GM21367 (cell line): ENCODE measurements around the gene SYNE3.
A peak's percentile ranks its signal among the peaks of the same experiment; 100 is the strongest.

Source experiments
- ATAC-seq: cut with Tn5 transposase; IDR thresholded peaks from one replicate; pipeline ENCODE4 v1.9.1; 2021; ENCODE audit not compliant: unreplicated experiment

The SYNE3 gene

GRCh38 chr14:95509495-95509894 is 7.0 kb downstream of the SYNE3 start:
- ATAC-seq = no peak

- ATAC-seq = no peak
These were observed 8.1 kb downstream of the SYNE3 start for GRCh38 chr14:95508377-95508776.

GRCh38 chr14:95507701-95508103 is 8.7 kb downstream of the SYNE3 start:
- ATAC-seq = no peak

- no peak for ATAC-seq
These were observed 9.3 kb downstream of the SYNE3 start for GRCh38 chr14:95507174-95507573.

GRCh38 chr14:95505030-95505589 is 11.3 kb downstream of the SYNE3 start:
- peak; percentile 41 for ATAC-seq

- ATAC-seq = no peak
These were observed 12.1 kb downstream of the SYNE3 start for GRCh38 chr14:95504135-95505029.

- no peak for ATAC-seq
These were observed 12.9 kb downstream of the SYNE3 start for GRCh38 chr14:95503365-95504134.

GRCh38 chr14:95502381-95502950 is 14.0 kb downstream of the SYNE3 start:
- no peak for ATAC-seq

- ATAC-seq = no peak
These were observed 15.6 kb downstream of the SYNE3 start for GRCh38 chr14:95500772-95501401.

- no peak for ATAC-seq
These were observed 16.2 kb downstream of the SYNE3 start for GRCh38 chr14:95500201-95500681.

GRCh38 chr14:95499354-95499750 is 17.1 kb downstream of the SYNE3 start:
- ATAC-seq = no peak

GRCh38 chr14:95498622-95499353 is 17.7 kb downstream of the SYNE3 start:
- ATAC-seq = no peak

GRCh38 chr14:95497561-95498011 is 18.9 kb downstream of the SYNE3 start:
- ATAC-seq = no peak

- no peak for ATAC-seq
These were observed 19.7 kb downstream of the SYNE3 start for GRCh38 chr14:95496690-95497259.

- ATAC-seq = peak; percentile 20
These were observed 20.3 kb downstream of the SYNE3 start for GRCh38 chr14:95496111-95496681.

- ATAC-seq = peak; percentile 85
These were observed 20.9 kb downstream of the SYNE3 start for GRCh38 chr14:95495538-95496025.

GRCh38 chr14:95495076-95495475 is 21.4 kb downstream of the SYNE3 start:
- ATAC-seq = no peak

- no peak for ATAC-seq
These were observed 22.0 kb downstream of the SYNE3 start for GRCh38 chr14:95494456-95494855.

- ATAC-seq = no peak
These were observed 22.5 kb downstream of the SYNE3 start for GRCh38 chr14:95493976-95494375.
